Transverse colon (tissue), 4 donors: ENCODE data around the gene MPDZ. TPM values are rescaled to one million over a fixed set of nuclear protein-coding genes. Genes with fewer than 3 reads are reported as not detected.

Experiments
- DNase-seq: peaks from one replicate; pipeline ENCODE4 v3.0.0-alpha.2; 2019
- H3K27ac ChIP-seq, 4 donors: fragments of 200-600 bp; sonication (generic); 2 replicates each; pipeline ENCODE4 v1.5.1; 2016 to 2018; ENCODE audit warnings: inconsistent platforms in 4 of 4
- H3K27me3 ChIP-seq: fragments of 200-600 bp; sonication (generic); 2 replicates; pipeline ENCODE4 v1.5.1; 2017; ENCODE audit warnings: inconsistent platforms
- H3K36me3 ChIP-seq, 4 donors: fragments of 200-600 bp; sonication (generic); 2 replicates each; pipeline ENCODE4 v1.5.1; 2017 to 2019; ENCODE audit warnings: inconsistent platforms in 4 of 4
- H3K4me1 ChIP-seq, 4 donors: fragments of 200-600 bp; sonication (generic); 2 replicates each; pipeline ENCODE4 v1.5.1; 2017 to 2020; ENCODE audit warnings: inconsistent platforms in 4 of 4
- H3K4me3 ChIP-seq, 4 donors: fragments of 200-600 bp; sonication (generic); 1 replicate in 1 of 4; 2 replicates in 3 of 4; pipeline versions ENCODE4 v1.5.1 to v1.6.1; 2017 to 2019; ENCODE audit warnings: inconsistent platforms in 4 of 4
- H3K9me3 ChIP-seq, 2 donors: fragments of 200-600 bp; sonication (generic); 2 replicates each; pipeline ENCODE4 v1.5.1; 2017 to 2019; ENCODE audit warnings: inconsistent platforms in 2 of 2
- EP300 ChIP-seq: sonication (generic); formaldehyde crosslinking; IDR thresholded peaks from one replicate; pipeline ENCODE4 v1.6.1; 2017; ENCODE audit warnings: antibody characterized with exemption, low read depth
- POLR2A ChIP-seq: fragments of 450-650 bp; IDR thresholded peaks from one replicate; pipeline ENCODE4 v1.6.1; 2016; ENCODE audit warnings: antibody characterized with exemption, mild to moderate bottlenecking, moderate library complexity
- POLR2AphosphoS5 ChIP-seq, 3 donors: sonication (generic); formaldehyde crosslinking; IDR thresholded peaks; one replicate each; pipeline ENCODE4 v1.6.1; 2016; ENCODE audit warnings: antibody characterized with exemption in 3 of 3
- WGBS, 2 donors: methylation state at CpG; one replicate each; pipeline ENCODE4 v1.1.5; 2018; ENCODE audit warnings: low coverage in 1 of 2; 5-methylcytosine and 5-hydroxymethylcytosine counted together
- in situ Hi-C, 4 donors: fragments of 200-750 bp; cut with MboI; loops; one replicate each; pipeline versions ENCODE4 v1.15.0 to v1.15.1; 2017; ENCODE audit warnings: low sequenced_read_pairs in 3 of 4, low pct_ligation_motif_present in 1 of 4, low pct_unique_long_range_greater_than_20kb in 1 of 4
- intact Hi-C: fragments of 100-400 bp; cut with DNase I; formaldehyde crosslinking; loops from one replicate; pipeline ENCODE4 v1.15.1; 2023; ENCODE audit warnings: low total_unique reads
- total RNA-seq, 4 donors: library from RNA; depleted of rRNA; stranded (reverse); fragments of >200 nt; gene quantifications; one replicate each; pipeline ENCODE4 v1.1.0, GENCODE V29; 2016
- TF ChIP-seq, protein P1 (sequence below), 5 experiments: fragments of 200-600 bp in 3 of 5; fragments of 450-650 bp in 2 of 5; sonication (generic) in 3 of 5; IDR thresholded peaks; 1 replicate in 2 of 5; 2 replicates in 3 of 5; pipeline ENCODE4 v1.5.1; 2016 to 2017; ENCODE audit warnings: antibody characterized with exemption in 5 of 5, inconsistent platforms in 3 of 5, mild to moderate bottlenecking in 2 of 5, moderate library complexity in 1 of 5

MPDZ gene
- total RNA-seq, 4 donors from 2014 or later: 9.7 to 62.1 (median 14.5) TPM

DNA sequence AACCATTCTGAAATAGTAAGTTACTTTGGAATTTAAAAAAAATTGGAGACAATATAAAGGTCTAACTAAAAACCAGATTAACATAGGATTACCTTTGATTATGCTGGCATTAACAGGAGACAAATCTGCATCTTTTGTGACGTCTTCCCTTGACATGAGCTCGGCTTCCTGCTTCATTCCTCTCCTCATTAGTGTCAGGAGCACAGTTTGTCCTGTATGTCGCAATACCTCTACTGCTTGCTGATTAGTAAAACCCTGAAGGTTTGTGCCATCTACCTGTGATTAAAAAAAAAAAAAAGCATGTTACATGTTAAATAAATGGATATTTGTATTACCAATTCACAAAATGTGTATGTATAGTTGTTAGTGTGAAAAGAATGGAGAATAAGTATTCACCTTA lies 73.7 kb downstream of the MPDZ start:
- H3K36me3 ChIP-seq: no peaks in the 10 kb centered on the region
- H3K4me3 ChIP-seq: no peak overlapping the region
- no peak overlapping the region for H3K27ac ChIP-seq
- TF ChIP-seq EP300 (no peak), POLR2AphosphoS5 (IDR thresholded peaks at IDR 0.05) (no peak), POLR2A (no peak)
- TF ChIP-seq, protein P1, sequence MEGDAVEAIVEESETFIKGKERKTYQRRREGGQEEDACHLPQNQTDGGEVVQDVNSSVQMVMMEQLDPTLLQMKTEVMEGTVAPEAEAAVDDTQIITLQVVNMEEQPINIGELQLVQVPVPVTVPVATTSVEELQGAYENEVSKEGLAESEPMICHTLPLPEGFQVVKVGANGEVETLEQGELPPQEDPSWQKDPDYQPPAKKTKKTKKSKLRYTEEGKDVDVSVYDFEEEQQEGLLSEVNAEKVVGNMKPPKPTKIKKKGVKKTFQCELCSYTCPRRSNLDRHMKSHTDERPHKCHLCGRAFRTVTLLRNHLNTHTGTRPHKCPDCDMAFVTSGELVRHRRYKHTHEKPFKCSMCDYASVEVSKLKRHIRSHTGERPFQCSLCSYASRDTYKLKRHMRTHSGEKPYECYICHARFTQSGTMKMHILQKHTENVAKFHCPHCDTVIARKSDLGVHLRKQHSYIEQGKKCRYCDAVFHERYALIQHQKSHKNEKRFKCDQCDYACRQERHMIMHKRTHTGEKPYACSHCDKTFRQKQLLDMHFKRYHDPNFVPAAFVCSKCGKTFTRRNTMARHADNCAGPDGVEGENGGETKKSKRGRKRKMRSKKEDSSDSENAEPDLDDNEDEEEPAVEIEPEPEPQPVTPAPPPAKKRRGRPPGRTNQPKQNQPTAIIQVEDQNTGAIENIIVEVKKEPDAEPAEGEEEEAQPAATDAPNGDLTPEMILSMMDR (IDR thresholded peaks at IDR 0.05): no peak
- intact Hi-C loops (no loop called here), in situ Hi-C loops (no loop called here)
- no peaks in the 10 kb centered on the region for H3K9me3 ChIP-seq
- 78 to 93% methylated on average over 3 of the region's 3 CpGs for WGBS, 2 donors
- H3K4me1 ChIP-seq: no peaks in the 10 kb centered on the region
- no peaks in the 10 kb centered on the region for H3K27me3 ChIP-seq
- no peak for DNase-seq

DNA sequence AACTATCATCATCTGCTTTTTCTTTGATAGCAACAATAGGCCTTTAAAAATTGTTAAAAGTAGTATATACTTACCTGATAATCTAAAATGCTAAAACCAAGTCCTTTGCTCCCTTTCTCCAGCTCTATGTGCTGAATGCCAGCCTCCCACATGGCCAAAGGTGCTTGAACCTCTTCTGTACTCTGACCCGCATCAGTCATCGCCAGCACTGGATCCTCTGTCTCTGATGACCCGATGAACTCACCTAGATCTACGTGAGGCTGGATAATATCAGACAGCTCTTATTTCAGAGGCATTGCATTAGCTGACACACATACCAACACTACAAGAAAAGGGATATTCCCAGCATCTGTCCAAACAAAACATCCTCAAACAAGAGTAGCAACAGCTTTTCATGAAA lies 89.5 kb downstream of the MPDZ start:
- no peak overlapping the region for H3K27ac ChIP-seq
- H3K9me3 ChIP-seq: no peaks in the 10 kb centered on the region
- H3K4me1 ChIP-seq: no peaks in the 10 kb centered on the region
- no peak for TF ChIP-seq POLR2AphosphoS5 (IDR thresholded peaks at IDR 0.05)
- TF ChIP-seq EP300: no peak
- TF ChIP-seq, protein P1 (IDR thresholded peaks at IDR 0.05): no peak
- no peak for TF ChIP-seq POLR2A
- no peaks in the 10 kb centered on the region for H3K27me3 ChIP-seq
- H3K4me3 ChIP-seq: no peak overlapping the region
- DNase-seq: no peak
- intact Hi-C loops (no loop called here), in situ Hi-C loops (no loop called here)
- 84 to 100% methylated on average over 1 to 4 of the region's 4 CpGs for WGBS, 2 donors
- no peaks in the 10 kb centered on the region for H3K36me3 ChIP-seq

DNA sequence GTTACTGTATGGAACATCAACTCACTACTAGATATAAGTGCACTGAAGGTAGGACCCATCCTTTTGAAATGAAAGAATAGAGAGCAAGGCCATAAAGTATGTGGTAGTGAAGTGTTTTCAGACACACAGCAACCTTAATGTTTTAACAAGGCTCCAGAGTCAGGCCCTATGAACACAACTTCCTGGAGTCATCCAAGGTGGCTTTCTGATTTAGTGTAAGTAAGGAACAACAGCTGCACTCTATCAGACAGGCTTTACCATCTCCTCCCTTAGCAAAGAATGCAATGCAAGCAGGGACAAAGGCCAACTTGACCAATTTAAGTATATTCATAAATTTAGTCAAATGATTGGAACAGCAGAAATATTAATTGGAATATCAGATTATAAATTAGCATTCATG lies 90.1 kb downstream of the MPDZ start:
- Histone ChIP-seq H3K27me3 (no peaks in the 10 kb centered on the region), H3K4me1 (no peaks in the 10 kb centered on the region), H3K9me3 (no peaks in the 10 kb centered on the region), H3K4me3 (no peak overlapping the region), H3K27ac (no peak overlapping the region), H3K36me3 (no peaks in the 10 kb centered on the region)
- intact Hi-C loops (no loop called here), in situ Hi-C loops (no loop called here)
- TF ChIP-seq EP300: no peak
- TF ChIP-seq POLR2A: no peak
- TF ChIP-seq POLR2AphosphoS5 (IDR thresholded peaks at IDR 0.05): no peak
- TF ChIP-seq, protein P1 (IDR thresholded peaks at IDR 0.05): no peak
- DNase-seq: no peak

DNA sequence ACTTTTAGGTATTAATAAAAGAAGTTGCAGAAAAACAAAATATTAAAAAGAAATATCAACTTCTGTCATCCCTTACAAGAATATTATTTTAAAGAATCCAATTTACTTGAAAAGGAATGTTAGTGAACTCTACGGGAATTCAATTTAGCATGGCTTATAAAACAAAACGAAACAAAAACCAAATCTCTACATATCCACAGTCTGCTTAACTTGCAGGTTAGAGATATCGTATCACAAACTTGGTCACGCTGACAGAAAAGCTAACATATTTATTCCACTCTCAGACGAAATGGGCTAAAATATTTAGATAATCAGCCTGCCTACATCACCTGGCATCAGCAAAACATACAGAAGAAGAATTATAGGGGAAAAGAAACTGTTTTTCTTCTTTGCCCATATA lies 92.7 kb downstream of the MPDZ start:
- TF ChIP-seq, protein P1 (IDR thresholded peaks at IDR 0.05): no peak
- TF ChIP-seq EP300: no peak
- no peak for TF ChIP-seq POLR2A
- no peak for TF ChIP-seq POLR2AphosphoS5 (IDR thresholded peaks at IDR 0.05)
- WGBS, 2 donors: 71 to 82% methylated on average over 5 of the region's 5 CpGs
- Histone ChIP-seq H3K4me3 (no peak overlapping the region), H3K9me3 (no peaks in the 10 kb centered on the region), H3K27me3 (no peaks in the 10 kb centered on the region), H3K27ac (no peak overlapping the region), H3K36me3 (no peaks in the 10 kb centered on the region), H3K4me1 (no peaks in the 10 kb centered on the region)
- no peak for DNase-seq
- intact Hi-C loops (no loop called here), in situ Hi-C loops (no loop called here)
